Lung microvascular endothelial cell (primary cell): ENCODE measurements around the gene LMTK3. TPM values are rescaled to one million over a fixed set of nuclear protein-coding genes. Genes with fewer than 3 reads are reported as not detected.

Source experiments
- DNase-seq, 2 donors: peaks; one replicate each; pipeline versions ENCODE4 v3.0.0 to v3.0.0-alpha.2; 2010; ENCODE audit warnings: low read depth in 2 of 2
- total RNA-seq: library from RNA; depleted of rRNA; stranded (reverse); fragments of >200 nt; gene quantifications from 2 replicates; pipeline ENCODE4 v1.2.1, GENCODE V29; 2014

The LMTK3 gene
- total RNA-seq, 1 donor from 2014 or later, result not detected

DNA sequence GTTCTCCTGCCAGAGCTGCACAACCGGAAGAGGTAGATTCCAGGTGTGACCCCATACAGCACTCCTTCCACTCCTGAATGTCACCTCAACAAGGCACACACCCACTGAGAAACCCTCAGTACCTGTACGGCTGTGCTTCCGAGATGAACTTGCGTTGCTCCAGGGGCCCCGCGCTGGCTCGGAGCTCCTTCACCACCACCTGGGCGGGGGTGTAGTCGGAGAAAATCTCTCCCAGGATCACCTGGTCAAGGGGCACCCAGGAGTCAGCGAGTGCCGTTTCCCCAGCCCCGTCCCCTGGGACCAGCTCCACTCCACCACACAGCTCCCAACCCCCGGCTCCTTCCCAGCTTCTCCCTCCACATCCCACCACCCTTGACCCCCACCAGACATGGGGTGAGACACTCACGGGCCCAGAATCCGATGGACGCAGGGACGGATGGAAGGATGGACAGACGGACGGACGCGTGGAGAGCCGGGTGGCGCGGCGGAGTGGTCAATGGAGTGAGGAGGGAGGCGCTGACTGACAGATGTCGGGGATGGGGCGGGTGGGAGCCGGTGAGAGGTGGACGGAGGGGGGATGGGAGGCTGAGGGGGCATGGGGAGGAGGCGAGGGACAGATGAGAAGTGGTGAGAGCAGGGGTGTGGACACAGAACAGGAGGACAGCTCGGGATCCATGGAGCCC is 2.8 kb downstream of the LMTK3 start:
- no peak for DNase-seq

DNA sequence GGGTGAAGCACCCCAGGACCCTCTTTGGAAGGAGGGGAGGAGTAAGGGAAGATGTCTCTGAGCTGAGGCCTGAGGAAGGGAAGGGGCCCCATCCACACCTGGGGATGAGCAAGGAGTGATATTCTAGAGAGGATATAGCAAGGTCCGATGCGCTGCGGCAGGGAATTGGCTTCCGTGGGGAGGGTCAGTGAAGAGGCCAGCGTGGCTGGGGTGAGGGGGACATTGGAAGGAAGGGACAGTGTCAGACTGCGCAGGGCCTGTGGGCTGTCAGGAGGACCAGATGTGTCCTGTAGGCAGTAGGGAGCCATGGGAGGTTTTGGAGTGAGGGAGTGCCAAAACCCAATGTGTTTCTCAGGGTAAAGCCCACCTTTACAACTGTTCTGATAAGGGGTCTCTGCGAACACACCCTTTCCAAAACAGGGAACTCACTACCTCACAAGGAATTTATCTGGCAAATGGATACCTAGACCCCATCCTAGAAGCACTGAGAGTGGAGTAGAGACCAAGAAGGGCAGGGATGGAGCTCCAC is 3.7 kb downstream of the LMTK3 start:
- no peak for DNase-seq

DNA sequence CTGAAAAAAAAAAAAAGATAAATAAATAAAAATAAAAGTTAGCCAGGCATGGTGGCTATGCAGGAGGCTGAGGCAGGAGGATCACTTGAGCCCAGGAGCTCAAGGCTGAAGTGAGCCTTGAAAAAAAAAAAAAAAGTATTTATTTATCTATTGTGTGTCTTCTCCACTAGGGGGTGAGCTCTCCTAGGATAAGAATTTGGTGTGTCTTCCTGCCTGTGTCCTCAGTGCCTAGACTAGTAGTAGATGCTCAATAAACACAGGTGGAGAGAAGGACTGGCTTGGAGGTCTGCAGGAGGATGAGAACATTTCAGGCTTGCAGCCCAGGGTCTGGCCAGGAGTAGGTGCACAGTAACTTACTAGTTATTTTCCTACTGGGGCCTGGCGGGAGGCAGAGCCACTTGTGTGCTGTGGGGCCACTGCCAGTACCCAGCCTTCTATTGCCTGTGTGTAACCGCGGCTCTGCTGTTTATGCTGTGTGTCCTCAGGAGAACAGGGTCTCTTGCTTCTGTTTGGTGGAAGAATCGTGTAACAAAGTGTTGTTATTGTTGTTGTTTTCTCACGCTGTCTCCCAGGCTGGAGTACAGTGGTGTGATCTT is 5.4 kb downstream of the LMTK3 start:
- peak; percentile 60 to 64 for DNase-seq

DNA sequence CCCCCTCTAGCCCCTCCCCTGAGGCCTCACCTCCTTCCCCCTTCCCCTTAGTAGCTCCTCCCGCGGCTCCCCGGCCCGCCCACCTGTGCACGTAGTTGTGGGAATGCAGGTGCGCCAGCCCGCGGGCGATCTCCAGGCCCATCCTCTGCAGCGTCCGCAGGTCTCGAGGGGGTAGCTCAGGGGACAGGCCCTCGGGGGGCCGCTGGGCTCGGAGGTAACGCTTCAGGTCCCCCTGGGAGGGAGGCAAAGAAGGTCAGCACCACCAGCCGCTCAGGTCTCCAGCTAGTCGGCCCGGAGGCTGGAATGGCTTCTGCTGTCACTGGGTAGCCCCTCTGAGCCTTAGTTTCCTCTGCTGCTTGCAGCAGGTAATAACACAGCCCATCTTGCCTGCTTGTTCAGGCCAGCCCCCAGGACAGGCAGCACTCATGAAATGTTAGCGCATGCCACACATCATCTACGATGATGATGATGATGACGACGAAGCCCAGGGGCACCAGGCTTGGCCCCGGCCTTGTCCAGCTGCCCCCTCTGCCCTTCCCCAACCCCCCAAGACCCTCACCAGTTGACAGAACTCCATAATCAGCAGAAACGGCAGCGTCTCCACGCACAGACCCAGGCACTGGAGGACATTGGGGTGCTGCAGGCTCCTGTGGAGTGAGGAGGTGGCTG is 9.2 kb downstream of the LMTK3 start:
- DNase-seq, result no peak

DNA sequence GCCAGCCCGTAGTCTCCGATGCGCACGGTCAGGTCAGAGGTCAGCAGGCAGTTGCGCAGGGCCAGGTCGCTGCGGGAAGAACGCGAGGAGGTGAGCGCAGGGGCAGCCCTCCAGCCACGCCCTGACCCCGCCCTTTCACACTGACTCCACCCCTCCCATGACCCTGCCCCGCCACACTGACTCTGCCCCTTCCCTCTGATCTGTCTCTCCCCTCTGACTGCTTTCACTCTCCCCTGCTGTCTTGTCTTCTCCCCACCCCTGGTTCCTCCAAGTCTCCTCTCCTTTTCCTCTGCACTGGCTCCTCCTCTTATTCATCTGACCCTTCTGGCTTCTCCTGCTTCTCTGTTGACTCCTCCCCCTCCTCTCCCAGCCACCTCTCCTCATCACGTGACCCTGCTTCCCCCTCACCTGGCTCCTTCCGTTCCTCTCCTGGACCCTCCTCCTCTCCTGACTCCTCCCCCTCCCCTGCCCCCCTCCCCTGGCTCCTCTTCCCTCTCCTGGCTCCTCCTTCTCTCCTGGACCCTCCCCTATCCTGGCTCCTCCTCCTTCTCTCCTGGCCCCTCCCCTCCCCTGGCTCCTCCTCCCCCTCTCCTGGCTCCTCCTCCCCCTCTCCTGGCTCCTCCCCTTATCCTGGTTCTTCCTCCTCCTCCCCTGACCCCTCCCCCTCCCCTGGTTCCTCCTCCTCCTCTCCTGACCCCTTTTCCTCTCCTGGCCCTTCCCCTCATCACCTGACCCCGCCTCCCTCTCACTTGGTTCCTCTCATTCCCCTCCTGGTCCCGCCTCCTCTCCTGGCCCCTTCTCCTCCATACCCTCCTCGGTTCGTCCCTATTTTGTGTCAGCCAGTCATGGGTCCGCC is 9.9 kb downstream of the LMTK3 start:
- peak; percentile 29 to 37 for DNase-seq

DNA sequence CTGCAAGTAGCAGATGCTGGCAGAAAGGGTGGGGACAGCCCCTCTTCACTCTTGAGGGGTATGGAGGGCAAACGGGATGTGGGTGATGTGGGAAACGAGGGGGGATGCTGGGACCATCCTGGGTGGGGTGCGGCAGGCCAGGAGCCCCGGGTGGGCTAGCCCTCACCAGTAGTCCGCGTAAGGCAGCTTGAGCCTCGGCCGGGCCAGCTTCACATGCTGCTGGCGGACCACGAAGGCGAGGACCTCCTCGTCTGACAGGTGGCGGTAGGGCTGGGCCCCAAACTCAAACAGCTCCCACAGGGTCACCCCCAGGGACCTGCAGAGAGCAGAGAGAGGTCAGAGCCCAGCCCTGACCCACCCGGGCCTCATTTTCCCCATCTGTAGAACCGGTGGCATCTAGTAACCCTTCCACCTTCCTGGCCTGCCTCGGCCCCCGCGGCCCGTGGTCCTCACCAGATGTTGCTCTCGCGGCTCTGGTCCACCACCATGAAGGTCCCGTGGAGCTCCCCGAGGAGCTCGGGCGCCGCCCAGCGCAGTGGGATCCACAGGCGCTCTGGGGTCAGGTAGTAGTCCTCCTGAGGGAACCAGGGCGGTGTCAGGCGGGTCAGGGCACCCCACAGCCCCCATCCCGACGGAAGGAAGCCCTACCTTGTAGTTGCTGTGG is 10.7 kb downstream of the LMTK3 start:
- DNase-seq, result no peak

DNA sequence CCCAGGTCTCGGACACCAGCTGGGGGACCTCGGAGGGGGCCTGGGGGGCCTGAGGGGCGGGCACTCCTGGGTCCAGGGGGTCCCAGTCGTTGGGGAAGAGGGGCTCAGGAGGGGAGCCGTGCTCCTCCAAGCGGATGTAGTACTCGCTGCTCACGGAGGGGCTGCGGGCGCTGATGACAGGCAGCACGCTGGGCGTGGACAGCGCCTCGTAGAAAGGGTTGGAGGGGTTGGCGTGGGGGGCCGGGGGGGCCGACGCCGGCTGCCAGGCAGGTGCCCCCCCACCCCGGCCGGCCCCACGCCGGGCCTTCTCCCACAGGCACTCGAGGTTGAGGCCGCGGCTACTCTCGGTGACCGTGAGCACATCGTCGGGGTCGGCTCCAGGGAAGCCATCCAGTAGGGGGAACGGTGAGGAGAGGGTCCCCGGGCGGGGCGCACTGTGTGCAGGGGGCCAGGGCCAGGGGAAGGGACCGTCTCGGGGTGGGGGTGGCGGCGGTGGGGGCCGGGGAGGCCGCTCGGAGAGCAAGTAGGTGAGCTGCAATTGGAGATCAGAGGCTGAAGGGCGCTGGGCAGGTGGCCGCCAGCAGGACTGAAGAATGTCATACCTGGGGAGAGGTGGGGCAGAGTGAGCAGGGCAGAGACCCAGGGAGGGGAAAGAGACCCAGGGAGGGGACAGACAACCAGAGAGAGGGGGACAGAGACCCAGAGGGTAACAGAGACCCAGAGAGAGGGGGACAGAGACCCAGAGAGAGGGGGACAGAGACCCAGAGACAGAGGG is 12.1 kb downstream of the LMTK3 start:
- no peak for DNase-seq

DNA sequence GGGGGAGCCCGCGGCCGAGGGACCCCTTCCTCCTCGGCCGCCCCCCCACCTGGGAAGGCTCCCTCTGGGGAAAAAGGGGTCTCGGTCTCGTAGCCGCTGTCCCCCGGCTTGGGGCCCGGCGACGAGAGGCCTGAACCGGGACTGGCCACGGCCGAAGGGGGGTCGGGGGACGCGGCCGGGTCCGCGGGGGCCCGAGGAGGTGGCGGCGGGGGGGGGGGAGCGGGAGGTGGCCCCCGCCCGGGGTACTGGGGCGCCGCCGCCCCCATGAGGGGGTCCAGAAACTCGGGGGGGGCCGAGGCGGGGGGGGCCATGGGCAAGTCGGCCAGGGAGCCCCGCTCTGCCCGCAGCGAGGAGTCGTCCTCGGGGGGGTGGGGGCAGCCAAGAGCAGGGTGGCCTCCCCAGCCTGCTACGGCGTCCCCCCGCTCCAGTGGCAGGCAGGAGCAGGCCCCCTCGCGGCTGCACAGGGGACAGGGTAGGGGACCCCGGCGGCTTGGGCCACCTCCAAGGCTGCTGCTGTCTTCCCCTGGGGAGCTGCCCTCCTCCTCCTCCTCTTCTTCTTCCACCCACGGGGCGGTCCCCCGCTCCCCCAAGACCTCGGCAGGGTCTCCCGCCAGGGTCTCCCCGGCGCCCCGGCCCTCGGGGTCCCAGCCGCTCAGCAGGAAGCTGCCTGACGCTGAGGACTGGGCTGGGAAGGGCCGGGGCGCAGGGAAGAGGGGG is 12.9 kb downstream of the LMTK3 start:
- DNase-seq, result no peak

DNA sequence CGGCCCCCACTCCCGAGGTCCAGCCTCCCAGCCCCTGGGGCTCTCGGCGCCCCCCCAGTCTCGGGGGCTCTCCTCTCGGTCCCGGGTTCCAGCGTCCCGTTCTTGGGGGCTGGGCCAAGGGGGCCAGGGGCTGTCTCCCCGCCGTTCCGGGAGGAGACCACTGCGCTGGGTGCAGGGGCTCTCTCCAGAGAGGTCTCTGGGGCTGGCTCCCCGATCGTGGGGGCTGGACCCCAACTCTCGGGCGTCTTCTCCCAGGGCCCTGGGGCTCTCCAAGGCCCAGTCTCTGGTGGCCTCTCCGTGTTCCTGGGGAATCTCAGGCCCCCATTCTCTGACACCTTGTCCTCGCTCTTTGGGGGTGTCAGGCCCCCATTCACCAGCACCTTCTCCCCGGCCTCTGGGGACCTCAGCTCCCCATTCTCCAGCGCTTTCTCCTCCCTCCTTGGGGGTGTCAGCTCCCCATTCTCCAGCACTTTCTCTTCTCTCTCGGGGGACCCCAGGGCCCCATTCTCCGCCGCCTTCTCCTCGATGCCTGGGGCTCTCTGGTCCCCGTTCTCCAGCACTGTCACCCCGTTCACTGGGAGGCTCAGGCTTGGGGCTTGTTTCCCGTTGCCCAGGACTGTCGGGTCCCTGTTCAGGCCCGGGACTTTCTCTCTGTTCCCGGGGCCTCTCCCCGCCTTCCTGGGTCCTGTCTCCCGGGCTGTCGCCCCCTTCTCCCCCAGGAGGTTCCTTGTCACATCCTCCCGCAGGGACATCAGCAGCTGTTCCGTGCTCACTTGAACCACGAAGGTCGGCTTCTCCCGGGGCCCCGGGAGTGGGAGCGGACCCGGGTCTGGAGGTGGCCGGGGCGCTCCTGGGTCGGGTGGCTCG is 13.7 kb downstream of the LMTK3 start:
- no peak for DNase-seq

DNA sequence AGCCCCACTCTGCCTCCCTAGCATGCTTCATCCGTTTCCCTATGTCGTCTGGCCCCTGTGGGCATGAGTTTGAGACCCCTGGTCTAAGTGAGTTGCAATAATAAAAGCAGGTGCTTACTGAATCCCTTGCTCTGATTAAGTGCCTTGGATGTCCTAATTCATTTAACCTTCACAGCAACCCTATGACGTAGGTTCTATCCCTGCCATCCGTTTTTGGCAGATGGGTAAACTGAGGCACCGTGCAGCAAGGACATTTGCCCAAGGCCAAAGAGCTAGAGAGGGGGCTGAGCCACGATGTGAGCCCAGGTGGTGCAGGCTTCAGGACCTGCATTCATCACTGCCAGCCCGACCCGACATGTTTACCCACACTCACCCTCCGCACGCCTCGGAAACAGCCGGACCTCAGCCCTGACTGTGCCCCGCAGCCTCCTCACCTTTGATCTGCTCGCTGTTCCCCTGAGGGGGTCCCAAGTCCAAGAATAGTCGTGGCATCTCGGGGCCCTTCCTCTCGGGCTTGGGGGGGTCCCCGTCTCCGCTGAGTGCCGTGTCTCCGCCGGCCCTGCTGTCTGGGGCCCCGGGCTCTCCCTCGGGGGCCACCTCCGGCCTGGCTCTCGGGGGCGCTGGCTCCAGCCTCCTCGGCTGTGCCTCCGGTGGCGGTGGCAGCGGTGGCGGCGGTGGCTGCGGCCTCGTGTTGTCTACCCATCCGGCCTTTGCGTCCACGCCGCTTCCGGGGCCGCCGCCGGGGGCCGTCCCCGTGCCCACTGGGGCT is 14.5 kb downstream of the LMTK3 start:
- DNase-seq, result no peak

DNA sequence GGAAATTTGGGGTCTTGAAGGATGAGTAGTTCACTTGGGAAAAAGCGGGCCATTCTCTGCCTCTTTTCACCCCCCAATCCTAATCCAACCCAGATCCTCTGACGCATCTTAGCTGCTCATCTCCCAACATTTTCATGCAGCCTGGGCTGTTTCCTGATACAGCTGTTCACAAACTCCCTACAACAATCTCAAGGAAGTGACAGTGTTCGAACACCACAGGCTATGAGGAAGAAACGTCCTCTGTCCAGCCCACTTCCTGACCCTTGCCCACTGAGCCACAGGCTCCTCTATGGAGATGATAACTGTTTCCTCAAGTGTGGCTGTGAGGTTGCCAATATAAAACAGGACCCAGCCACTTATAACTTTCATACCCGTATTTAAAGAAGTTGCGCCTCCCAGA is 16.2 kb downstream of the LMTK3 start:
- DNase-seq, result peak in 1 of 2 donors; percentile 83

DNA sequence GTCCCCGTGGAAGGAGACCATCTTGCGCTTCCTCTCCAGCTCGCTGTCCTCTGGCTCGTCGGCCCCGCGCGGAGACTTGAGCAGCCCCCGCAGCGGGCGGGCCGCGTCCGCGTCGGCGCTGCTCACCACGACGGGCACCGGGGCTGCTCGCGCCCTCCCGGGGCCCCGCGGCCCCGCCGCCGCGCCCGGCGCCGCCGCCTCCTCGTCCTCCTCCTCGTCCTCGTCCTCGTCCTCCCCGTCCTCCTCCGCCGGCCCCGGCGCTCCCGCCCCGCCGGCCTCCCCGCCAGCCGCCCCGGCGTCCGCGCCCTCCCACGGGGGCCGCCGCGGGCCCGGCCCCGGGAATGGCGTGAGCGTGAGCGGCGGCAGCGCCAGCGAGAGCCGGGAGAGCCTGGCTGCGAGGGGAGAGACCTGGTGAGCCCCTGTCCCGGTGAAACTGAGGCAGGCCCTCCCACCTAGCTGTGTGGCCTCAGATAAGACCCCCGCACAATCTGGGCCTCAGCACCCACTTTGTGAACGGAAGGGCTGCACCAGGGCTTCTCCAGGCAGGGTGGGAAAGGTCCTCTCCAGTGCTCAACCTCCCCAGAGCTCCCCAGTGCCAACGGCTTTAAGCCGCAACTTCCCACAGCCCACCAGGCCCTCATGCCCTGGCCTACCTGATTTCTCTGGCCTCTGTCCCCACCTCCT is 17.8 kb downstream of the LMTK3 start:
- DNase-seq, result no peak

DNA sequence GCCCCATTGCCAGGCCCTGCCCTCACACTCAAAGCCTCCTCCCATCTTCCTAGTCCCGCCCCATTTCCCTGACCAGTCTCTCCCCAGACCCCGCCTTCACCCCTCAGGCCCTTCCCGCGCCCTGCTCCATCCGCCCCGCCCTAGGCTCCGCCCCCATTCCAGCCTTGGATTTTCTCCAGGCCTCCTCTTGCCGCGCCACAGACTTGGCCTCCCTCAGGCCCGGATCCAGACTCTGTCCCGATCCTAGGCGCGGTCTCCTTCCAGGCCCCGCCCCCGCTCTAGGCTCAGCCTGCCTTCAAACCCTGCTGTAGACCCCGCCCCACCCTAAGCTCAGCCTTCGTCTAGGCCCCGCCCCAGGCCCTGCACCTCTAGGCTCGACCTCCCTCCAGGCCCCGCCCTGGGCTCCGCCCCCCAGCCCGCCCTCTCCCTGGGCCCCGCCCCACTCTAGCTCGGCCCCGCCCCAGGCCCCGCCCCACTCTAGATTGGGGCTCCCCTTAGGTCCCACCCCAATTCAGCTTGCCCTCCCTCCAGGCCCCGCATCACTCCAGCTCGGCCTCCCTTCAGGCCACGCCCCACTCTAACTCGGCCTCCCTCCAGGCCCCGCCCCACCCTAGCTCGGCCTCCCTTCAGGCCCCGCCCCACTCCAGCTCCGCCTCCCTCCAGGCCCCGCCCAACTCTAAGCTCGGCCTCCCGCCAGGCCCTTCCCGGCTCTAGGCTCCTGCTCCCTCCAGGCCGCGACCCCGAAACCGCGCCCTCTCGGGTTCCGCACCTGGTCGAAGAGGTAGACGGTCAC is 18.5 kb downstream of the LMTK3 start:
- peak; percentile 98 to 99 for DNase-seq

DNA sequence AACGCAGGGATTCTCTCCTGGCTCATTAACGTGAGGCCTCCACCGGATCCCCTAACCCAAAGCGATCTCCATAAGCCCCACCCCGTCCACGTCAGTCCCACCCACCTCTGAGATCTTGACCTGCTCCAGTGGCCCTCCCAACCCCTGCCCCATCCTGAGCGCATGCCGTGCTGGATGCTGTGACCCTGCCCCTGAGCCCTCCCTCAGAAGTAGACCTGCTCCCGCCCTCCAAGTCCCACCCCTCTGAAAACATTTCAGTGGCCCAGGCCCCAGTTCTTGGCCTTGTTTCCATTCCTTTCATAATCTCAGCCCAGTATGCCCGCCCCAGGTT is 19.9 kb downstream of the LMTK3 start:
- DNase-seq, result no peak

DNA sequence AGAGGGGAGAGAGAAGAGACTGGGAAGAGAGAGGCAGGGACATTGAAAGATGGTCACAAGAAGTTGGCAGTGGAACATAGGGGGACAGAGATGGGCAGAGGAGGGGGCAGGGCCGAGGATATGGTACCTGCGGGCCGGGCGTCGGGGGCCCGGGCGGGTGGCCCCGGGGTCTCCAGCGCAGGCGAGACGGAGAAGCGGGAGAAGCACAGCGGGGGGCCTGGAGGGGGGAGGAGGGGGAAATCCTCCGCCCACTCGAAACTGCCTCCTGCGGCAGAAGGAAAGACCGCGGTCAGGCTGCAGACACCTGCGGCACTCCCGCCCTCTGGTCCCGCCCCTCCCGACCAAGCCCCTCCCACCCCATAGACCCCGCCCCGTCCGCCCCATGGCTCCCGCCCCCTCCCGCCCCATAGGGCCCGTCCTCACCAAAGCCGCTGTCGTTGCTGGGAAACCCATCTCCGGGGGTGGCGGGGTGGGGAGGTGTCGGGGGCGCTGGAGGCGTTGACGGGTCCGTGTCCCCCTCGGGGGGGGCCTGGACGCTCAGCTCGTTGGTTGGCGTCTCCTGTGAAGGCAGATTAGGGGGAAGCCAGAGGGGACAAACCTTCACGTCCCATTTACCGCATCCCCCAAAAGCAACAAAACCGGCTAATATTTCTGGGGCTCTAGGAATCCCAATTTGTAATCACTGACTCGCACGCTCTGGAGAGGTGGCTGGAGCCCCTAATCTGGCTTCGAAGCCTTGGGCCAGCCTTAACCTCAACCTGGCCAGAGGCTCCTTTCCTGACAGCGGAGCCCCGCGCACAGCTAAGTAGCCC is 20.4 kb downstream of the LMTK3 start:
- peak in 1 of 2 donors; percentile 25 for DNase-seq
